GM18909 (cell line): ENCODE data around the gene NEURL4.
"Not testable (repeated sequence)": the region's sequence is repeated elsewhere in the genome, so short reads cannot be mapped to it uniquely, and the experiment has no call there.

Experiments used
- ATAC-seq: cut with Tn5 transposase; IDR thresholded peaks from one replicate; pipeline ENCODE4 v1.9.1; 2021; ENCODE audit warnings: mild to moderate bottlenecking; ENCODE audit not compliant: unreplicated experiment, poor library complexity

The NEURL4 gene

DNA sequence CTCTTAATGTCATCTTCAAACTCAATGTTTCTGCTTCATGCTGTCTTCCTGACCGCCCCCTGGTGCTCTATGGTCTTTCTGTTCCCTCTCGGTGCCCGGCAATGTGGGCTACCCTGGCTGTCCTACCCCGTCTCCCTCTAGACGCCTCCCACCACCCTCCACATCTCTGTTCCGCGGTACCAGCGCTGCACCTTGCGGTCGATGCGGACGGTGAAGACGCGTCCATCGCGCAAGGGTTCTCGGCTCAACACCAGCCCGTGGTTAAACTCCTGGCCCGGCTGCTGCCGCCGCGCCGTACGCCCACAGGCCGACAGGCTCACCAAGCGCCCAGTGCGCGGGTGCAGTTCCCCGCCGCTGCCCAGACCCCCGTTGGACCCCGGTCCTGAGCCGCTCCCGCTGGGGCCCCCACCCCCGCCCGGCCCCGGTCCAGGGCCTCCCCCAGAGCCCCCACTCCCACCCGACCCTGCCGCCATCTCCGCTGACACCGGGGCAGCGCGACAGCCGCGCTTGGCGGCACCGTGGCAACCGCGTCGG is at the start of gene NEURL4:
Gene NEURL4 (minus strand): TSS at position 496 of the 534 bp plus-strand sequence. CDS start 23 bp downstream, at position 473.
- peak; percentile 10 for ATAC-seq

DNA sequence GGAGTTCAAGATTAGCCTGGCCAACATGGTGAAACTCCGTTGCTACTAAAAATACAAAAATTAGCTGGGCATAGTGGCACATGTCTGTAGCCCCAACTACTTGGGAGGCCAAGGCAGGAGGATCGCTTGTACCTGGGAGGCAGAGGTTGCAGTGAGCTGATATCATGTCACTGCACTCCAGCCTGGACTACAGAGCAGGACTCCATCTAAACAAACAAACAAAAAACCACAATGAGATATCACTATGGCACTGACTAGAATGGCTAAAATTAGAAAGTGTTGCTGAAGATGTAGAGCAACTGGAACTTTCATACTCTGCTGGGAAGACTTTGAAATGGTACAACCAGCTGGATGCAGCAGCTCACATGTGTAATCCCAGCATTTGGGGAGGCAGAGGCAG is 45.2 kb upstream of the NEURL4 start:
- ATAC-seq: no peak

DNA sequence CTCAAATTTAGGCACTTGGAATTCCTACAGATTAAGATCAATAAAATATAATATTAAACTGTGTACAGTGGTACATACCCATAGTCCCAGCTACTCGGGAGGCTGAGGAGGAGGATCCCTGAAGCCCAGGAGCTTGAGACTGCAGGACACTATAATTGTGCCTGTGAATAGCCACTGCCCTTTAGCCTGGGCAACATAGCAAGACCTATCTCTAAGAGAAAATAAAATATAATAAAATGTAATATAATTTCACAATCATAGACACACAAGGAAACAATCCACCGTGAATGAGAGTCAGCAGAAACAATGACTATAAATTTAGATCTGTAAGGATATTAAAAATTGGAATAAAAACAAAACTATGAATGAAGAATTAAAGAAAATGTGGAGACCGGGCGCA is 41.7 kb upstream of the NEURL4 start:
- ATAC-seq: no peak

DNA sequence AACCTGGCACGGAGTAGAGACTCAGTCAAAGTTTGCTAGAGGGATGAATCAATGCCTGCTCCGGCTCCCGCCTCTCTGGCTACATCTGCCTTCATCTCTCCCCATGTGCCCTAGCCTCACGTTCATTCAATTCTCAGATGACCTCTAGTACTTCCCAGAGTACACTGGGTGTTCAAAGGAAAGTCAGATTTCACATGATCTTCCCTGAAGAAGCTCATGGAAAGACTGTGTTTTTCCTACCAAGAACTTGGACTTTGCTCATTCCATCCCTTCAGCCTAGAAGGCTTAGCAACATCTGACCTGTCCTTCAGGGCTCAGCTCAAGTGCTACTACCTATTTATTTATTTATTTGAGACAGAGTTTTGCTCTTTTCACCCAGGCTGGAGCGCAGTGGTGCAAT is 40.7 kb upstream of the NEURL4 start:
- no peak for ATAC-seq

GRCh38 chr17:7368599-7368994 is 39.5 kb upstream of the NEURL4 start:
- not testable (repeated sequence) for ATAC-seq

DNA sequence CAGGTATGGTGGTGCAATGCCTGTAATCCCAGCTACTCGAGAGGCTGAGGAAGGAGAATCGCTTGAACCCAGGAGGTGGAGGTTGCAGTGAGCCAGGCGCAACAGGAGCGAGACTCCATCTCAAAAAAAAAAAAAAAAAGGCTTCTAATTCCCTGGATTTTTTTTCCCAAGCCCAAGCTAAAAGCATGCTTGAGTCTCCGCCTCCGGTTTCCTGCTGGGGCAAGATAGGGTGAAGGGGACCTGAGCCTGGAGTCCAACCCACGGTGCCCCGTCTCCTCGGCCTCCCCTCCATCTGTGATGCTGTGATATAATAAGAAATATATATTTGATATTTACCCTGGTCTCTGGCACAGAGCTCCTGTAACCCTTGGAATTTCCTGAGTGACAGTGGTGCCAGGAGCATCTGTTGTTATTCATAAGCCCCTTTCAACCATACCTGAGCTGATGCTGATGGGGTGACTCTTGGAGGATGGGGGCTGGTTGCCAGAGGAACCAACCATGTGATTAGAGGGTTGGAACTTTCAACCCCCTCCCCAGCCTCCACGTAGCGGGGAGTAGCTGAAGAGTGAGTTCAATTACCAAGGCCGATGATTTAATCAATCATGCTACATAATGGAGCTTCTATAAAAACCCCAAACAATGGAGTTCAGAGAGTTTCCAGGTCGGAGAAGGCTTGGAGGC is 38.9 kb upstream of the NEURL4 start:
- no peak for ATAC-seq

GRCh38 chr17:7367083-7367482 is 37.9 kb upstream of the NEURL4 start:
- ATAC-seq: no peak

DNA sequence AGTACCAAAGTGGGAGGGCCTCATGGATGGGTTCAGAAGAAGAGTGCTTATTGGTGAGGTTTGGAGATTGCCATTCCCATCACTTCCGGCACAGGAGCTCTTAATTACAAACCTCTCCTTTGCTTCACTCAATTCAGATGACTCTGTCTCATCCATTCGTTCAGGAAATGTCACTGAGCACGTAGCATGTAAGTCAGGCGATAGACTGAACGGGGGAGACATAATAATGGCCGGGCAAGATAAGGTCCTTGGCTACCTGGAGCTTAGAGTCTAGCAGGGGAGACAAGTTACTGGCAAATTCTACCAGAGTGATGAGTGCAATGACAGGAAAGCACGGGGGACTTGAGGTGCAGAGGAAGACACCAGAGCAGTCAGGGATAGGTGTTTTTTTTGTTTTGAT is 36.8 kb upstream of the NEURL4 start:
- not testable (repeated sequence) for ATAC-seq

GRCh38 chr17:7363311-7363710 is 34.2 kb upstream of the NEURL4 start:
- no peak for ATAC-seq

GRCh38 chr17:7361906-7362305 is 32.8 kb upstream of the NEURL4 start:
- no peak for ATAC-seq

DNA sequence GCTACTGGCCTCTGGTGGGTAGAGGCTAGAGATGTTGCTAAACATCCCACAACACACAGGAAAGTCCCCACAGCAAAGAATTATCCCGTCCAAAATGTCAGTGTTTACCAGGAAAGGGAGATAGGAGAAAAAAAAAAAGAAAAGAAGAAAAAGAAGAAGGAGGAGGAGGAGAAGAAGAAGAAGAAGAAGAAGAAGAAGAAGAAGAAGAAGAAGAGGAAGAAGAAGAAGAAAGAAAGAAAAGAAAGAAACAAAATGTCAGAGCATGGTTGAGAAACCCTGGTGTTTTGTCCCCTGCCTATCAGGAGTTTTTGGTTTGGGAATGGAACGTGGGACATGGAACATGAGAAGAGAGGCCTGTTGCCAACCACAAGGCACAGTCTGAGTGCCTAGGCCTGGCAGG is 28.2 kb upstream of the NEURL4 start:
- no peak for ATAC-seq

- no peak for ATAC-seq
These were observed 27.6 kb upstream of the NEURL4 start for GRCh38 chr17:7356756-7357155.

DNA sequence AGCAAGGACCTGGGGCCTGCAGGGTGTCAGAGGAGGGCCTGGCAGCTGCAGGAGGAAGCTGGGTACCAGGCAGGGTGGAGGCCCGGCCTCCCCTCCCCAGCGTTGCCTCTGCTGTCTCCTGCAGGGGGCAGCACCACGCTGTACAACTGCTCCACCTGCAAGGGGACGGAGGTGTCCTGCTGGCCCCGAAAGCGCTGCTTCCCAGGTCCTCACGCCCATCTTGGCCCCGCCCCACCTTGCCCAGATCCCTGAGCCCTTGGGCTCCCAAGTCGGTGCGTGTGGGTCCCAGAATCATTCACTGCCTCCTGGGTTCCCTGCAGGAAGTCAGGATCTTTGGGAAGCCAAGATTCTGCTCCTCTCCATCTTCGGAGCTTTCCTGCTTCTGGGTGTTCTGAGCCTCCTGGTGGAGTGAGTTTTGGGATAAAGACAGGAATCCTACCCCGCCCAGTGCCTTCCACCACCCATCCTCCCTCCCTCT is 27.0 kb upstream of the NEURL4 start:
- no peak for ATAC-seq

- no peak for ATAC-seq
These were observed 26.4 kb upstream of the NEURL4 start for GRCh38 chr17:7355573-7355972.

DNA sequence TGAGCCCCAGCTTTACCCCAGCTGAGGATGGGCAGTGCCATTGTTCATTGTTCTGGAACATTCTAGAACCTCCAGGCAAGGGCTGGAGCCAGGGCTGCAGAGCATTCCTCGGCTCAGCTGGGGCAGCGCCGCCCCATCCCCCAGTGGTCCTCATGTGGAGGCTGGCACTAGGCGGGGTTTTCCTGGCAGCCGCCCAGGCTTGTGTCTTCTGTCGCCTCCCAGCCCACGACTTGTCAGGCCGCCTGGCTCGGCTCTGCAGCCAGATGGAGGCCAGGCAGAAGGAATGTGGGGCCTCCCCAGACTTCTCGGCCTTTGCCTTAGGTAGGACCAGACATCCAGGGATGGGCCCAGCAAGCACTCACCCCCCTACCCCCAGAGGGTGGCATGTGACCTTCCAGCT is 25.9 kb upstream of the NEURL4 start, which contains the start of gene TMEM95:
Gene TMEM95 (plus strand): TSS at position 104 of the 400 bp plus-strand sequence. CDS start 49 bp downstream, at position 153.
- ATAC-seq: no peak

DNA sequence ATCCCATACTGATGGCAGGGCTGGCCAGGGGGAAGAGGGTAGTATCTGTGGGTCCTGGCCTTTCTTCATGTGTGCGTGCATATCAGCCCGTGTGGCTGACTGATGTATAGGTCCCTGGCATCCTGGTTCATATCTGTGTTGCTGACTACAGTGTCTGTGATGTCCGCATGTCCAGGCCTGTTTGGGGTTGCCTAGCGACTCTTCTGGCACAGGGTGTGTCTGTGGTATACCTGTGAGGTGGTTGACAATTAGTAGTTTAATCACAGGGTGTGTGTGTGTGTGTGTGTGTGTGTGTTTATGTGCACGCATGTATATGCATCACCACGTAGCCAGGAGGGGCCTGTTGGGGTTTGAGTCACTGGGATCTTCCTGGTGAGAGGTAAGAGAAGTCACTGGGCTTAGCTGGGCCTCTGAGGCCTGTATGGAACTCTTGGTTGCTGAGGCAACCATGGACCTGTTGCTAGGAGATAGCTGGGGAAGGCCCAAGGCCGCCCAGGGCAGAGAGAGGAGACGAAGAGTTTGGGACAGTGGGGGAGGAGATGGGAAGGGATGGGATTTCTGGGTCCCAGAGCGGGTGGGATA is 25.2 kb upstream of the NEURL4 start:
- no peak for ATAC-seq

GRCh38 chr17:7352910-7353635 is 23.9 kb upstream of the NEURL4 start:
- ATAC-seq: no peak

GRCh38 chr17:7352503-7352889 is 23.4 kb upstream of the NEURL4 start:
- no peak for ATAC-seq

DNA sequence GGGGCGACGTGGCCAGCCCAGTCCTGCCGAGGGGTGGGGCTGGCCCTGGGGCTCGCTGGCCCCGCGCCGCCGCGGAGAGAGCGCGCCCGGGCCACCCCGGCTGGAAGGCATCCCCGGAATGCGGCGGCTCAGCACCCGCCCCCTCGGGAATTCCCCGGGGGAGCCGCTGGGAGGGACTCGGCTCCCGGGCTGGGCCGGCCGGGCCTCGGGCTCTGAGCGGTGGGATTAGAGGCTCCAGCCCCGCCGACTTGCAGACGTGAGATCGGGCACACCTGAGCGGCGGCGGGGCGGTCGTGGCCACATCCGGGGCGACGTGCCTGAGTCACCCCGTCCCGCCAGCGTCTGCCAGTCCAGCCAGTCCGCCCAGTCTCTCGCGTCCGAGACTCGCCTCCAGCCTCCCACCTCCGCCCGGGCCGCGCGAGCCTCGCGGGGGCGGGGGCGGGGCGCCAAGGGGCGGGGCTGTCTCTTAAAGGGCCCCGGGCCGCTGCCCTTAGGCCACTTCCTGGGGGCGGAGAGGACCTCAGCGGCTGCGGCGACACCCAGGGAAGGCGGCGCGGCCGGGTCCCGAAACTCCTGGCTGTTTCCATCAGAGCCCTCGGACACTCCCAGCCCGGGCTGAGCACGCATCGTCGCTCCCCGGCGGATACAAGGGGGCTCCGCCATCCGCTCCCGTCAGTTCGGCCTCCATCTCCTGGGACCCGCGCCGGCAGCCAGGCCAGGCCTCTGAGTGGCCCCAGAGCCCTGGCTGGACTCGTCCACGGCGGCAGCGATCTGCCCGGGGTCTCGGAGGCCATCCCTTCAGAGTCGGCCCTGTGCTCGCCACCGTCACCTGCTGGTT is 22.7 kb upstream of the NEURL4 start, which contains the start of gene KCTD11:
Gene KCTD11 (plus strand): TSS at position 498 of the 838 bp plus-strand sequence.
- peak; percentile 62 for ATAC-seq
